H1 (cell line): Measurements from ENCODE around the gene CPSF4. TPM values are rescaled to one million over a fixed set of nuclear protein-coding genes. Genes with fewer than 3 reads are reported as not detected.

Experiments
- BRCA1 ChIP-seq: IDR thresholded peaks from 2 replicates; pipeline ENCODE4 v1.6.1; 2012; ENCODE audit warnings: low read depth, low read length, improper control_type of control experiment
- CBX8 ChIP-seq: fragments of 300-800, 300-1000 bp; sonication (generic); IDR thresholded peaks from 2 replicates; pipeline ENCODE4 v1.7.1; 2016; ENCODE audit warnings: low read depth, low read length, borderline replicate concordance
- CHD2 ChIP-seq: IDR thresholded peaks from 2 replicates; pipeline ENCODE4 v1.6.1; 2012; ENCODE audit warnings: low read length, improper control_type of control experiment
- EZH2 ChIP-seq: fragments of 200-600 bp; sonication (generic); IDR thresholded peaks from 2 replicates; pipeline ENCODE4 v1.7.1; 2012; ENCODE audit warnings: low read depth, mild to moderate bottlenecking, moderate library complexity, low read length, inconsistent platforms; ENCODE audit not compliant: severe bottlenecking
- HDAC2 ChIP-seq, 2 experiments: fragments of 300-600 bp in 1 of 2; sonication (generic) in 1 of 2; IDR thresholded peaks; 2 replicates each; pipeline ENCODE4 v1.6.1; 2011 to 2012; ENCODE audit warnings: low read depth in 2 of 2, low read length in 2 of 2, mild to moderate bottlenecking in 2 of 2, moderate library complexity in 2 of 2, borderline replicate concordance in 1 of 2, inconsistent platforms in 1 of 2
- KDM4A ChIP-seq: IDR thresholded peaks from one replicate; pipeline ENCODE4 v1.7.1; 2012; ENCODE audit warnings: low read depth, mild to moderate bottlenecking, moderate library complexity, low read length, inconsistent platforms; ENCODE audit not compliant: severe bottlenecking
- MAFK ChIP-seq: IDR thresholded peaks from 2 replicates; pipeline ENCODE4 v1.6.1; 2012; ENCODE audit warnings: low read depth, mild to moderate bottlenecking, improper control_type of control experiment, low read length
- POLR2A ChIP-seq, 2 experiments: IDR thresholded peaks; 1 replicate in 1 of 2; 2 replicates in 1 of 2; pipeline ENCODE4 v1.6.1; 2011; ENCODE audit warnings: low read depth in 2 of 2, low read length in 2 of 2, mild to moderate bottlenecking in 2 of 2; ENCODE audit errors: control extremely low read depth in 1 of 2
- SP1 ChIP-seq: IDR thresholded peaks from 2 replicates; pipeline ENCODE4 v1.6.1; 2011; ENCODE audit warnings: low read depth, low read length
- polyA plus RNA-seq, 7 experiments: library from polyadenylated mRNA; depleted of rRNA in 3 of 7; stranded (reverse) in 5 of 7; unstranded in 2 of 7; fragments of >200 nt in 5 of 7; fragments of 200-250 nt in 2 of 7; gene quantifications; 1 replicate in 5 of 7; 2 replicates in 1 of 7; 4 replicates in 1 of 7; pipeline versions ENCODE4 v1.2.1 to v1.2.3, GENCODE V29; 2011 to 2013; ENCODE audit warnings: missing spikeins in 2 of 7, mixed read lengths in 2 of 7
- total RNA-seq: library from RNA; stranded (reverse); fragmentation: NEBNext Ultra II Directional; extraction: Animal tissue kit (Norgen Biotek cat#: 25700); gene quantifications from 2 replicates; pipeline ENCODE4 v1.2.1, GENCODE V29; 2021
- TF ChIP-seq, protein P1 (sequence below): fragments of 300-600 bp; sonication (generic); IDR thresholded peaks from 2 replicates; pipeline ENCODE4 v1.7.1; 2012; ENCODE audit warnings: low read length, moderate library complexity, mild to moderate bottlenecking, inconsistent platforms; ENCODE audit not compliant: insufficient replicate concordance

CPSF4 gene
- total and polyA plus RNA-seq, 2 of the 8 experiments (the other 6 are each of a cell fraction or from before 2014, with no cell fraction given): 77.5 to 103 TPM

GRCh38 chr7:99504603-99505323 lies 66.0 kb downstream of the CPSF4 start, which contains the start of gene ZKSCAN5 (continued):
- TF ChIP-seq, protein P1, sequence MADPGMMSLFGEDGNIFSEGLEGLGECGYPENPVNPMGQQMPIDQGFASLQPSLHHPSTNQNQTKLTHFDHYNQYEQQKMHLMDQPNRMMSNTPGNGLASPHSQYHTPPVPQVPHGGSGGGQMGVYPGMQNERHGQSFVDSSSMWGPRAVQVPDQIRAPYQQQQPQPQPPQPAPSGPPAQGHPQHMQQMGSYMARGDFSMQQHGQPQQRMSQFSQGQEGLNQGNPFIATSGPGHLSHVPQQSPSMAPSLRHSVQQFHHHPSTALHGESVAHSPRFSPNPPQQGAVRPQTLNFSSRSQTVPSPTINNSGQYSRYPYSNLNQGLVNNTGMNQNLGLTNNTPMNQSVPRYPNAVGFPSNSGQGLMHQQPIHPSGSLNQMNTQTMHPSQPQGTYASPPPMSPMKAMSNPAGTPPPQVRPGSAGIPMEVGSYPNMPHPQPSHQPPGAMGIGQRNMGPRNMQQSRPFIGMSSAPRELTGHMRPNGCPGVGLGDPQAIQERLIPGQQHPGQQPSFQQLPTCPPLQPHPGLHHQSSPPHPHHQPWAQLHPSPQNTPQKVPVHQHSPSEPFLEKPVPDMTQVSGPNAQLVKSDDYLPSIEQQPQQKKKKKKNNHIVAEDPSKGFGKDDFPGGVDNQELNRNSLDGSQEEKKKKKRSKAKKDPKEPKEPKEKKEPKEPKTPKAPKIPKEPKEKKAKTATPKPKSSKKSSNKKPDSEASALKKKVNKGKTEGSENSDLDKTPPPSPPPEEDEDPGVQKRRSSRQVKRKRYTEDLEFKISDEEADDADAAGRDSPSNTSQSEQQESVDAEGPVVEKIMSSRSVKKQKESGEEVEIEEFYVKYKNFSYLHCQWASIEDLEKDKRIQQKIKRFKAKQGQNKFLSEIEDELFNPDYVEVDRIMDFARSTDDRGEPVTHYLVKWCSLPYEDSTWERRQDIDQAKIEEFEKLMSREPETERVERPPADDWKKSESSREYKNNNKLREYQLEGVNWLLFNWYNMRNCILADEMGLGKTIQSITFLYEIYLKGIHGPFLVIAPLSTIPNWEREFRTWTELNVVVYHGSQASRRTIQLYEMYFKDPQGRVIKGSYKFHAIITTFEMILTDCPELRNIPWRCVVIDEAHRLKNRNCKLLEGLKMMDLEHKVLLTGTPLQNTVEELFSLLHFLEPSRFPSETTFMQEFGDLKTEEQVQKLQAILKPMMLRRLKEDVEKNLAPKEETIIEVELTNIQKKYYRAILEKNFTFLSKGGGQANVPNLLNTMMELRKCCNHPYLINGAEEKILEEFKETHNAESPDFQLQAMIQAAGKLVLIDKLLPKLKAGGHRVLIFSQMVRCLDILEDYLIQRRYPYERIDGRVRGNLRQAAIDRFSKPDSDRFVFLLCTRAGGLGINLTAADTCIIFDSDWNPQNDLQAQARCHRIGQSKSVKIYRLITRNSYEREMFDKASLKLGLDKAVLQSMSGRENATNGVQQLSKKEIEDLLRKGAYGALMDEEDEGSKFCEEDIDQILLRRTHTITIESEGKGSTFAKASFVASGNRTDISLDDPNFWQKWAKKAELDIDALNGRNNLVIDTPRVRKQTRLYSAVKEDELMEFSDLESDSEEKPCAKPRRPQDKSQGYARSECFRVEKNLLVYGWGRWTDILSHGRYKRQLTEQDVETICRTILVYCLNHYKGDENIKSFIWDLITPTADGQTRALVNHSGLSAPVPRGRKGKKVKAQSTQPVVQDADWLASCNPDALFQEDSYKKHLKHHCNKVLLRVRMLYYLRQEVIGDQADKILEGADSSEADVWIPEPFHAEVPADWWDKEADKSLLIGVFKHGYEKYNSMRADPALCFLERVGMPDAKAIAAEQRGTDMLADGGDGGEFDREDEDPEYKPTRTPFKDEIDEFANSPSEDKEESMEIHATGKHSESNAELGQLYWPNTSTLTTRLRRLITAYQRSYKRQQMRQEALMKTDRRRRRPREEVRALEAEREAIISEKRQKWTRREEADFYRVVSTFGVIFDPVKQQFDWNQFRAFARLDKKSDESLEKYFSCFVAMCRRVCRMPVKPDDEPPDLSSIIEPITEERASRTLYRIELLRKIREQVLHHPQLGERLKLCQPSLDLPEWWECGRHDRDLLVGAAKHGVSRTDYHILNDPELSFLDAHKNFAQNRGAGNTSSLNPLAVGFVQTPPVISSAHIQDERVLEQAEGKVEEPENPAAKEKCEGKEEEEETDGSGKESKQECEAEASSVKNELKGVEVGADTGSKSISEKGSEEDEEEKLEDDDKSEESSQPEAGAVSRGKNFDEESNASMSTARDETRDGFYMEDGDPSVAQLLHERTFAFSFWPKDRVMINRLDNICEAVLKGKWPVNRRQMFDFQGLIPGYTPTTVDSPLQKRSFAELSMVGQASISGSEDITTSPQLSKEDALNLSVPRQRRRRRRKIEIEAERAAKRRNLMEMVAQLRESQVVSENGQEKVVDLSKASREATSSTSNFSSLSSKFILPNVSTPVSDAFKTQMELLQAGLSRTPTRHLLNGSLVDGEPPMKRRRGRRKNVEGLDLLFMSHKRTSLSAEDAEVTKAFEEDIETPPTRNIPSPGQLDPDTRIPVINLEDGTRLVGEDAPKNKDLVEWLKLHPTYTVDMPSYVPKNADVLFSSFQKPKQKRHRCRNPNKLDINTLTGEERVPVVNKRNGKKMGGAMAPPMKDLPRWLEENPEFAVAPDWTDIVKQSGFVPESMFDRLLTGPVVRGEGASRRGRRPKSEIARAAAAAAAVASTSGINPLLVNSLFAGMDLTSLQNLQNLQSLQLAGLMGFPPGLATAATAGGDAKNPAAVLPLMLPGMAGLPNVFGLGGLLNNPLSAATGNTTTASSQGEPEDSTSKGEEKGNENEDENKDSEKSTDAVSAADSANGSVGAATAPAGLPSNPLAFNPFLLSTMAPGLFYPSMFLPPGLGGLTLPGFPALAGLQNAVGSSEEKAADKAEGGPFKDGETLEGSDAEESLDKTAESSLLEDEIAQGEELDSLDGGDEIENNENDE: no peak
- TF ChIP-seq MAFK (no peak), EZH2 (no peak), BRCA1 (no peak; the same call in 1 of the 2 replicates), POLR2A (IDR thresholded peaks at IDR 0.05; ENCODE audit: control extremely low read depth in 1 of 2, low read depth in 2 of 2, low read length in 2 of 2) (peak; percentile 78 to 83), HDAC2 (IDR thresholded peaks at IDR 0.05; ENCODE audit: borderline replicate concordance in 1 of 2, low read depth in 2 of 2, low read length in 2 of 2) (peak; percentile 54 to 56; a peak in 1 of 4 replicates), SP1 (peak; percentile 68), CBX8 (no peak), KDM4A (peak; percentile 82), CHD2 (peak; percentile 90)
